ENCODE results near the gene TSPAN13. TPM values are rescaled to one million over a fixed set of nuclear protein-coding genes. Genes with fewer than 3 reads are reported as not detected.
A peak's percentile ranks its signal among the peaks of the same experiment; 100 is the strongest.

The TSPAN13 gene
- total RNA-seq, 2 donors from 2014 or later = 5.1 to 9.7 TPM

- H3K4me3 ChIP-seq = no peak overlapping the region
- peak overlapping the region; percentile 46 to 58 for H3K27ac ChIP-seq
- no peaks in the 10 kb centered on the region for H3K9me3 ChIP-seq
- H3K27me3 ChIP-seq = no peaks in the 10 kb centered on the region
- DNase-seq (ENCODE audit: low spot score) = no peak
- TF ChIP-seq CTCF (IDR thresholded peaks at IDR 0.05) = no peak
- H3K4me1 ChIP-seq = peaks cover 0 to 16% of the 10 kb centered on the region in 2 donors
- H3K36me3 ChIP-seq = no peaks in the 10 kb centered on the region
Measured at GRCh38 chr7:16740996-16741395, 12.6 kb upstream of the TSPAN13 start.

- Histone ChIP-seq H3K4me1 (peaks cover 0 to 16% of the 10 kb centered on the region in 2 donors), H3K4me3 (no peak overlapping the region), H3K36me3 (no peaks in the 10 kb centered on the region), H3K27me3 (no peaks in the 10 kb centered on the region), H3K9me3 (no peaks in the 10 kb centered on the region), H3K27ac (peak overlapping the region in 1 of 2 donors; percentile 58)
- no peak for DNase-seq (ENCODE audit: low spot score)
- no peak for TF ChIP-seq CTCF (IDR thresholded peaks at IDR 0.05)
Measured at GRCh38 chr7:16741676-16742075, 11.9 kb upstream of the TSPAN13 start.

GRCh38 chr7:16742547-16742946, 11.0 kb upstream of the TSPAN13 start:
- H3K36me3 ChIP-seq = no peaks in the 10 kb centered on the region
- H3K4me1 ChIP-seq = peaks cover 0 to 20% of the 10 kb centered on the region in 2 donors
- no peak for TF ChIP-seq CTCF (IDR thresholded peaks at IDR 0.05)
- no peak overlapping the region for H3K27ac ChIP-seq
- no peak for DNase-seq (ENCODE audit: low spot score)
- no peak overlapping the region for H3K4me3 ChIP-seq
- H3K9me3 ChIP-seq = no peaks in the 10 kb centered on the region
- no peaks in the 10 kb centered on the region for H3K27me3 ChIP-seq

- Histone ChIP-seq H3K36me3 (no peaks in the 10 kb centered on the region), H3K27ac (peak overlapping the region; percentile 30 to 52), H3K4me3 (no peak overlapping the region), H3K9me3 (no peaks in the 10 kb centered on the region), H3K4me1 (peaks cover 0 to 20% of the 10 kb centered on the region in 2 donors), H3K27me3 (no peaks in the 10 kb centered on the region)
- TF ChIP-seq CTCF (IDR thresholded peaks at IDR 0.05) = no peak
- no peak for DNase-seq (ENCODE audit: low spot score)
Measured at GRCh38 chr7:16743236-16743635, 10.3 kb upstream of the TSPAN13 start.

GRCh38 chr7:16744518-16745250, 8.9 kb upstream of the TSPAN13 start:
- no peak for DNase-seq (ENCODE audit: low spot score)
- H3K9me3 ChIP-seq = no peaks in the 10 kb centered on the region
- H3K4me1 ChIP-seq = peaks cover 0 to 20% of the 10 kb centered on the region in 2 donors

More at GRCh38 chr7:16744518-16745250, 8.9 kb upstream of the TSPAN13 start:
- no peaks in the 10 kb centered on the region for H3K36me3 ChIP-seq
- no peak for TF ChIP-seq CTCF (IDR thresholded peaks at IDR 0.05)
- H3K27ac ChIP-seq = no peak overlapping the region
- no peak overlapping the region for H3K4me3 ChIP-seq
- H3K27me3 ChIP-seq = no peaks in the 10 kb centered on the region
